Measurements from ENCODE around the gene VANGL1.
"Not testable (repeated sequence)": the region's sequence is repeated elsewhere in the genome, so short reads cannot be mapped to it uniquely, and the experiment has no call there.

Gene VANGL1

DNA sequence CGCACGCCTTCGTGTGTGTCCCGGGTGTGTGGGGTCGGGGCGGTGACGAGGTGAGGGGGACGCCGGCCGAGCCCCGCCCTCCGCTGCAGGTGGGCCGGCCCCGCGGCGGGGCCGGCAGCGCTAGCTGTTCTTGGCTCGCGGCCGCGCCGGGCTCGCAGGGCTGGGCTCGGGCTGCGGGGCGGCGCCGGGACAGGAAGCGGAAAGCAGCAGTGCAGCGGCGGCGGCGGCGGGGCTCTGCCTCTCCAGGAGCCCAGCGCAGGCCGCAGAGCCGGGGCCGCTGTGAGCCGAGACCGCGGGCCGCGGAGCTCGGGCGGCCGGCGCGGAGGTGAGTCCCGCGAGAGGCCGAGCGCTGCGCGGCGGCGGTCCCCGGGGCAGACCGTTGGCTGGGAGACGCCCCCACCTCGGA lies at the start of gene VANGL1:
Gene VANGL1, plus strand, starts transcription at position 209 of the 406 bp plus-strand sequence. CDS start 9,444 bp downstream, outside the sequence.
- DNase-seq, result peak; percentile 36

GRCh38 chr1:115592264-115592663 lies 49.5 kb upstream of the VANGL1 start:
- DNase-seq, result no peak

DNA sequence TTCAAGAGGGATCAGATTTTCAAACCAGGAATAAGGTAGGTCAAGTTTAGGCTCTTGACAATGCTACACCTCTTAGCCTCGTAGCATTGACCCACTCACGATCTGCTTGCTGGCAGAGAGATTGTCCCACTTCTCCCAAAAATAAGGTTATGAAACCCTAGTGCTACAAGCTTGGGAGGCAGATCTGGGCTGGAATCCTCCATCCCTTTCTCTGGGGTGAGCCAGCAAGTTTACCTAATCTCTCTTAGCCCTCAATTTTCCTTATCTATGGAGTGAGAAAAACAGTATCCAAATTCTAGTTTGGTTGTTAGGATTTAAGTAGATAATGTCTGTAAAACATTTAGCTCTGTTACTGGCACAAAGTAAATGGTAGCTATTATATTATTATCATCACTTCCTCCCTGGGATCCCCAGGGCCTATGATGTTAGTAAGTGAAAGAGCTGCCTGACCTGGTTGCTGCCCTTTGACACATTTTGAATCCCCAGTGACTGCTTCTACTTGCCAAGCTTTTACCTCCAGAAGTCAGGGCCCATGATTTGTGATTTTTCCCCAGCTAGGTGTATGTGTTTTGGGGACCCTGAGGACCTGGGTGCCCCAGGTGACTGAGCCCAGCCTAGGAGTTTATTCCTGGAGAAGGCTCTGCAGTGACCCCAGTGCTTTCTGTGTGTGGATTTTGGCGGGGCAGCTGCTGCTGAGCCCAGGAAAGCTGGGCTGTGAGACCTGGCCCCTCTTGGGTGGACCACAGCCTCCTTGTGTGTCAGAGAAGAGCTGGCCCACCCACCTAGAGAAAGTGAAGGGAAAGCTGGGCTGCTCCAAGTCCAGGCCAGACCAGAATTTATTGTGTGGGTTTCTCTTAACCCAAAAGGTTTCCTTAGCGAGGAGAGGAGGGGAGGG lies 48.2 kb upstream of the VANGL1 start:
- DNase-seq, result no peak

- DNase-seq, result no peak
Observed at GRCh38 chr1:115594600-115594999, 47.2 kb upstream of the VANGL1 start.

DNA sequence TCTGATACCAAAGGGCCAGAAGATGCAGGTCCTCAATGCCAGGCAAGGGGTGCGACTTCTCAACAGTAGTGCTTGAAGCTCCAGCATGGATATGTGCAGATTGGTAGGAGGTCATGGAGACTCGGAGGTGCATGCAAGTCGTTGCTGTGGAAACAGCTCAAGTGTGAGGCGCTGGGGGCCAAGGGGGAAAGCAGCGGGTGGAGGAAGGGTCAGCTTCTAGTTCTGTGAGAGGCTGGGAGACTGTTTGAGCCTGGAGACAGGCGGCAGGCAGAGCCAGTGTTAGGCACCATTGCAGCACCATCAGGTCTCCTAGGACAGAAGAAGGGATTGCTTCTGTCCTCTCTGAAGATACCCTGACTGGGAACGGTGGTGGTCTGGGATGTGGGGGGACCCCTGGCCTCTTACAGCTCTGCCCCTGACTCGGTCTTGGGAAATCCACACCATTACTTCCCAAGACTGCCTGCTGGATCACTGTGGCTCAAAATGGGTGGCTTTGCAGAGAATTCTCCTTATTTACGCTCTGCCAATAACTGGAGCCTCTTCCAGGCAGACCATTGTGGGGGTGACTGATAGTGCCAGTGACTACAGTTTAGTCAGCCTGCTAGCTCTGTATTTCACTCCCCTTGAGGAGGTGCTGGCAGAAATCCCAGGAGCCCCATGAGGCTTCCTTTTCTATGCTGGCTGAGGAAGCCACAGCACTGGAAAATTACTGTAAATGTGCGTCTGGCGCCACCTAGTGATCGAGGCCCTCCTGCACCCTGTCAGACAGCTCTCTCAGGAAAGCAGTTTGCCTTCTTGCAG lies 46.3 kb upstream of the VANGL1 start:
- DNase-seq, result peak; percentile 72

DNA sequence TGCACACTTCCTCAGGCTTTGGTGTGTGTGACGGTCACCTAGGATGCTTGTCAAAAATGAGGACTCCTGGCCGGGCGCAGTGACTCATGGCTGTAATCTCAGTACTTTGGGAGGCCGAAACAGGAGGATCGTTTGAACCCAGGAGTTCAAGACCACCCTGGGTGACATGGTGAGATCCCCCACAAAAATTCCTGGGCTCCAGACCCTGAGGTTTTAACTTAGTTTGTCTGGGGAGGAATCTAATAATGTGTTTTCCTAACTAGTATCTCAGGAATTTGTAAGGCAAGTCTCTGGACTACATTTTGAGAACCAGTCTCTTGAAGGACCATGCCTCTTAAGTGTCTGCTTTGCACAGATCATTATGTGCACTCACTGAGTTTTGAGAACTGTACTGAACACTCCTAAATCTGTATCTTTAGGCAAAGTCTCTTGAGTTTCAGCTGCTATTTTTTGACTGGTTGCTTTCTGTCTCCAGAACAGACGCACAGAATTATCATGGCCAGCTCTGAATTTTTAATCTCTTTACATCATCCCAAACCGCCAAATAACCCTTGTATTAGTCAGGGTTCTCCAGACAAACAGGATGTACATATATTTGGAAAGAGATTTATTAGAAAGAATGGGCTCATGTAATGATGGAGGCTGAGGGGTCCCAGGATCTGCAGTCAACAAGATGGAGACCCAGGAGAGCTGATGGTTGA lies 45.5 kb upstream of the VANGL1 start:
- no peak for DNase-seq

DNA sequence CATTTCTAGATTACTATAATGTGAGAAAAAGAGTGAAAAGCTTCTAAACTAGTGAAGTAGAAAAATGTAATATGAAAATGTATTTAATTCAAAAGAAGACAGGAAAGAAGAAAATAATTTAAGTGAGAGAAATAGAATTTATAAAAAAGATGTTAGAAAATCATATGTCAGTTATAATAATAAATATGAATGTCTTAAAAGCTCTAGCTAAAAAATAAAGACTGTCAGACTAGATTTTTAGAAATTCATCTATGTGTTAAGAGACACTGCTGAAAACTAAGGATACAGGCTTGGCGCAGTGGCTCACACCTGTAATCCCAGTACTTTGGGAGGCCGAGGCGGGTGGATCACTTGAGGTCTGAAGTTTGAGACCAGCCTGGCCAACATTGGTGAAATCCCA lies 37.3 kb upstream of the VANGL1 start:
- DNase-seq, result no peak

- DNase-seq, result no peak
Observed at GRCh38 chr1:115606305-115606704, 35.5 kb upstream of the VANGL1 start.

DNA sequence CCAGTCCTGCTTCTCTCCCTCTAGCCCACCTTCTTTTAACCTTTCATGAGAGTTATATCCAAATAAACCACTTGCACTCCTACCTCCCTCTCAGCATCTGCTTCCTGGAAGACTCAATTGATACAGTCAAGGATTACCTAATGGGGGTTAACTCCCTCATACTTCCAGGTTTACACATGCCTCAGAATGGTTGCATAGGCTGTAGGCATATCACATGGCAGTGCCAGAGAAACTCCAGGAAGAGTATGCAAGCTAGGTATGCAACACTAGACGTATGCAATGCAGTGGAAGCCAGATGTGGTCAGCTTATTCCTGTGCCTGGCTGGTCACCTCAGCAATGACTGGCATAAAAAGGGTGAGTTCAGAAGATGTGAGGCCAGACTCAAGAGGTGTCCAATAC lies 32.7 kb upstream of the VANGL1 start:
- DNase-seq, result no peak

DNA sequence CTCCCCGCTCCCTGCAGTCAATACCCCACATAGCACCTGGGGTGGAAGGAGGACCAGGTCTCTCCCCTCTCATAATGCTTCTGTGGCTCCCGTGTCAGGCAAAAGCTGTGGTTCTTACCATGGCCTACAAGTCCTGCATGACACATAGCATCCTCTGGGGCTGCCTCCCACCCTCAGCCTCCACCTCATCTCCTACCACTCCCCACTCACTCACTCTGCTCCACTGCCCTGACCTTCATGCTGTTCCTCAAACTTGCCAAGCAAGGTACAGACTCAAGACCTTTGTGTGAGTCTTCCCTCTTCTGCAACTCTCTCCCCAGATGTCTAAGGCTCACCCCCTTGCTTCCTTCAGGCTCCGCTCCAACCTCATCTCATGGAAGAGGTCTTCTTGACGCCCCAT lies 28.0 kb upstream of the VANGL1 start:
- DNase-seq, result no peak

DNA sequence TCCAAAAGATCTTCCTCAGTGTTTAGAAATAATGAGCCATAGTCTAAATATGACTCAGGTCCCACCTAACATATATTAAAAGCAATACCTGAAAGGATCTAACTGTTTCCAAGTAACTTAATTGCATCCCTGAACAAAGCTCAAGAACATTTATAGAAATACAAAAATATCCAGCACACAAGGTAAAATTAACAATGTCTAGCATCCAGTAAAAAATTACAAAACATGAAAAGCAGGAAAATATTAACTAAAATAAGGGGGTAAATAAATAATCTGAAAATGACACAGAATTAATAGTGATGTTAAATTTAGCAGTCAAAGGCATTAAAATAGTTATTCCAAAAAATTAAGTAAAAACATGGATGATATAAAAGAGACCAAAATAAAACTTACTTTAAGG lies 21.3 kb upstream of the VANGL1 start:
- no peak for DNase-seq

GRCh38 chr1:115620950-115621349 lies 20.8 kb upstream of the VANGL1 start:
- DNase-seq, result no peak

DNA sequence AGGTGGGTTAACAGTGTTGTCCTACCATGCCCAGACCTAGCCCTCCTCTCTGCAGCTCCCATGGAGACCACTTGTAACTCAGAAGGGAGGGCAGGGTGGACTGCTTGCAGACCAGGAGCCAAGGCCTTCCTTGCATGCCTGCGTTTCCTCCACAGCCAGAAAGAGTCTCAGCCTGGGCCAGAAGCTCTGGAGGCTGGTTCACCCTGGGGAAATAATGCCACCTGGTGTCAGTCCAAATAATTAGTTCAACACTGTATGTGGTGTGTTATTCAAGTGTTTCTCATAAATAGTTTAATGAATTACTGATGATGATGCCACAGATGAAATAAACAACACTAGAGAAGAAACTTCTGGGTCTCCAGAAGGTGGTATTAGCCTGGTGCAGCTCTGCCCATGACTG lies 16.9 kb upstream of the VANGL1 start:
- no peak for DNase-seq

- peak; percentile 53 for DNase-seq
Observed at GRCh38 chr1:115630342-115630741, 11.4 kb upstream of the VANGL1 start.

- DNase-seq, result no peak
Observed at GRCh38 chr1:115632251-115633026, 9.3 kb upstream of the VANGL1 start.

DNA sequence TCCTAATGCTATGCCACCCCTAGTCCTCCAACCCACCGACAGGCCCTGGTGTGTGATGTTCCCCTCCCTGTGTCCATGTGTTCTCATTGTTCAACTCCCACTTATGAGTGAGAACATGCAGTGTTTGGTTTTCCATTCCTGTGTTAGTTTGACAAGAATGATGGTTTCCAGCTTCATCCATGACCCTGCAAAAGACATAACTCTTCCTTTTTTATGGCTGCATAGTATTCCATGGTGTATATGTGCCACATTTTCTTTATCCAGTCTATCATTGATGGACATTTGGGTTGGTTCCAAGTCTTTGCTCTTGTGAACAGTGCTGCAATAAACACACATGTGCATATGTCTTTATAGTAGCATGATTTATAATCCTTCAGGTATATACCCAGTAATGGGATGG lies 8.2 kb upstream of the VANGL1 start:
- not testable (repeated sequence) for DNase-seq

DNA sequence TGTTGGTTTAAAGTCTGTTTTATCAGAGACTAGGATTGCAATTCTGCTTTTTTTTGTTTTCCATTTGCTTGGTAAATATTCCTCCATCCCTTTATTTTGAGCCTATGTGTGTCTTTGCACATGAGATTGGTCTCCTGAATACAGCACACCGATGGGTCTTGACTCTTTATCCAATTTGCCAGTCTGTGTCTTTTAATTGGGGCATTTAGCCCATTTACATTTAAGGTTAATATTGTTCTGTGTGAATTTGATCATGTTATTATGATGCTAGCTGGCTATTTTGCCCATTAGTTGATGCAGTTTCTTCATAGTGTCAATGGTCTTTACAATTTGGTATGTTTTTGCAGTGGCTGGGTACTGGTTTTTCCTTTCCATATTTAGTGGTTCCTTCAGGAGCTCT lies 4.5 kb upstream of the VANGL1 start:
- DNase-seq, result not testable (repeated sequence)

- DNase-seq, result no peak
Observed at GRCh38 chr1:115640384-115640783, 1.4 kb upstream of the VANGL1 start.

DNA sequence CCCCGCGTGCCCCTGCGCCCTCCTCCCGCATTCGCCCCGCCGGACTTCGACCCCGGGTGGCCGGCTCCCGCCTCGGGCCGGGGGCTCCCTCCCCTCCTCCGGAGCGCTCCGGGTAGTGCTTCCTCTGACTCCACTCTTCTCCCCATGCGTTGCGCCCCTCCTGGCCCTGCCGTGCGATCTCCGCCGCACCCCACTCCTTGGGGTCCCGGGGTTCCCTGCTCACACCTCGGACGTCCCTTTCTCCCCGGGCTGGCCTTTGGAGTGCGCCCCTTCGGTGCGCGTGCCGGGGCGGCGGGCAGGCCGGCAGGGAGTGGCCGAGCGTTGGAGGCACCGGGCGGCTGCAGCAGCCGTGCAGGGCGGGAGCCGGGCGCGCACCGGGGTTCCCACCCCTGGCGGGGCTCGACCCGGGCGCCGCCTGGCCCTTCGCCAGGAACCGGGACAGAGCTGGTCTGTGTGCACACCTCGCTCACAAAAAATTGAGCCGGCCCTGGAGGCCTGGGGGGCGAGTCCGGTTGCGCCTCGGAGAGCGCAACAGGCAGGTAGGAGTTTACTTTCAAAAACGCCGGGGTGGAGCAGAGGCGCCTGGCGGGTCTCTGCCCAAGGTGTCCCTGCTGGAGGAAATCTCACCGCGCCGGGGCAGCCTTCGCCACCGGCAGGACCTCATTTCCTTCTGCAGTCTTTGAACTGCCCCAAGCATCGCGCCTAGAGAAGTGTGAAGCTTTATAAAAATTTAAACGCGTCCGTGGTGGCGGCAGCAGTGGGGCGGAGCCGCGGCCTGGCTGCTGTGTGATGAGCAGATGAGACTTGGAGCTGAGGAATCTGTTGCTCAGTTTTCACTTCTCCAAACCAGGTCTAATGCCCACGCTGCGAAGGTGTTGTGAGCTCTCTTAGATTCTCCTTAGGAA lies 650 bp downstream of the VANGL1 start:
- DNase-seq, result peak; percentile 21

DNA sequence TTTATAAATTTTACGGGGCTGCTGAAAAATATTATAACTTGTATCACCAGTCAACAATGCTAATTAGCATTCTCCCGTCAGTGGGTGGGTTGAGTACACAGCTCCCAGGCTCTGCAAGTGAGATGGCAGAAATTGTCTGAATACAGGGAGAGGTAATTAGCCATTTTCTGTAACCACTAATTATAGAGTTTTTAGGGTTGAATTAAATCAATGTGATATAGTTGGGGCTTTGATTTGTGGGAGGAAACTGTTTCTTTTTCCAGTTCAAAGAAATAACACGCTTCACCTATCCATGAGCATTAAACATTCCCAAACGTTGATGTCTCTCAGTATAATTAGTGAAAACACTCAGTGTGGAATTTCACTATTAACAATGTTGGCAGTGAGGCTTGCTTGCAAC lies 1.5 kb downstream of the VANGL1 start:
- DNase-seq, result no peak

- no peak for DNase-seq
Observed at GRCh38 chr1:115643666-115644065, 1.9 kb downstream of the VANGL1 start.
